Lung (tissue), 12 donors: ENCODE measurements around the gene ASIC1. TPM values are rescaled to one million over a fixed set of nuclear protein-coding genes. Genes with fewer than 3 reads are reported as not detected.

Source experiments
- ATAC-seq: fragments of 200-7000 bp; cut with Tn5 transposase; one replicate; pipeline ENCODE4 v1.9.1; 2020; ENCODE audit warnings: moderate number of reproducible peaks; ENCODE audit not compliant: insufficient read depth, low FRiP score
- DNase-seq, 3 donors: peaks; one replicate each; pipeline ENCODE4 v3.0.0-alpha.2; 2013 to 2017
- H3K27ac ChIP-seq, 2 donors: one replicate each; pipeline ENCODE4 v1.5.1; 2013; ENCODE audit warnings: mild to moderate bottlenecking in 2 of 2, moderate library complexity in 2 of 2, control low read depth in 1 of 2, inconsistent platforms in 1 of 2, low read depth in 1 of 2, low read length in 1 of 2
- H3K27me3 ChIP-seq, 3 donors: one replicate each; pipeline ENCODE4 v1.5.1; 2013; ENCODE audit warnings: low read length in 2 of 3; ENCODE audit not compliant: control insufficient read depth in 3 of 3, insufficient read depth in 3 of 3
- H3K36me3 ChIP-seq, 4 donors: one replicate each; pipeline ENCODE4 v1.5.1; 2013; ENCODE audit warnings: low read length in 4 of 4, mild to moderate bottlenecking in 1 of 4, moderate library complexity in 1 of 4; ENCODE audit not compliant: control insufficient read depth in 4 of 4, insufficient read depth in 4 of 4
- H3K4me1 ChIP-seq, 5 donors: one replicate each; pipeline ENCODE4 v1.5.1; 2013; ENCODE audit warnings: low read length in 5 of 5, mild to moderate bottlenecking in 2 of 5, moderate library complexity in 1 of 5; ENCODE audit not compliant: control insufficient read depth in 5 of 5, insufficient read depth in 5 of 5
- H3K4me3 ChIP-seq: one replicate; pipeline ENCODE4 v1.5.1; 2013; ENCODE audit warnings: mild to moderate bottlenecking, control low read depth, moderate library complexity
- H3K9ac ChIP-seq, 2 donors: one replicate each; pipeline ENCODE4 v1.5.1; 2013; ENCODE audit warnings: low read length in 2 of 2, control low read depth in 1 of 2; ENCODE audit not compliant: insufficient read depth in 1 of 2
- H3K9me3 ChIP-seq, 4 donors: one replicate each; pipeline ENCODE4 v1.5.1; 2013; ENCODE audit warnings: low read length in 3 of 4, mild to moderate bottlenecking in 1 of 4, moderate library complexity in 1 of 4; ENCODE audit not compliant: control insufficient read depth in 4 of 4, insufficient read depth in 3 of 4
- CTCF ChIP-seq: IDR thresholded peaks from 2 replicates; pipeline ENCODE4 v1.5.1; 2012; ENCODE audit warnings: mild to moderate bottlenecking; ENCODE audit errors: control extremely low read depth, extremely low read depth
- WGBS, 2 donors: extraction: QIAGEN DNeasy Blood & Tissue Kit; methylation state at CpG; one replicate each; pipeline ENCODE4 v1.1.7; 2013; 5-methylcytosine and 5-hydroxymethylcytosine counted together
- polyA plus RNA-seq, 2 donors: library from polyadenylated mRNA; stranded (reverse); fragments of 200-250 nt; gene quantifications; one replicate each; pipeline ENCODE4 v1.2.1, GENCODE V29; 2013
- total RNA-seq, 2 donors: library from RNA; depleted of rRNA in 1 of 2; stranded (reverse); fragments of >200 nt in 1 of 2; gene quantifications; one replicate each; pipeline ENCODE4 v1.2.1, GENCODE V29; 2014 to 2021
- donor health status: control.
- donor health status: control.
- donor health status: Bipolar disorder and iron deficiency.
- donor health status: healthy.
- donor health status: DM: yes; HTN: yes; CAD: no.

Gene ASIC1
- total and polyA plus RNA-seq, 4 donors = 0.41 to 2.0 (median 1.3) TPM

- Histone ChIP-seq H3K9ac (no peak overlapping the region), H3K4me1 (peaks cover 0 to 7% (median 2%) of the 10 kb centered on the region in 5 donors), H3K27me3 (no peaks in the 10 kb centered on the region), H3K4me3 (no peak overlapping the region), H3K36me3 (peaks cover 15 to 42% (median 20%) of the 10 kb centered on the region in 4 donors), H3K27ac (no peak overlapping the region), H3K9me3 (no peaks in the 10 kb centered on the region)
- WGBS, 2 donors = 64 to 67% methylated on average over 2 of the region's 2 CpGs
- DNase-seq = no peak
- TF ChIP-seq CTCF = no peak
- no peak for ATAC-seq
Measured at GRCh38 chr12:50123203-50123602, 65.8 kb downstream of the ASIC1 start.

DNA sequence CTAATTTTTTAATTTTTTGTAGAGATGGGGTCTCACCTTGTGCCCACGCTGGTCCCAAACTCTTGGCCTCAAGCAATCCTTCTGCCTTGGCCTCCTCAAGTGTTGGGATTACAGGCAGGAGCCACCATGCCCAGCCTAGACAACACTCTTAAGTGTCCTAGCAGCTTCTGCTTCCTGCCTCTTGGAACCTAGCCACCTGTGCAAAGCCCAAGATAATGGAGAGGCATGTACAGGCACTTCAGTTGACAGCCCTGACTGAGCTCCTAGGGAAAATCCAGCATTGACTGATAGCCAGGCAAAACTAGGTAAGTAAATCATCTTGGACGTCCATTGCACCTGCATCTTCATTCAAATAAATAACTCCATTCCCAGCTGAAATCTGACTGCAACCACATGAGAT lies 70.2 kb downstream of the ASIC1 start:
- Histone ChIP-seq H3K36me3 (peaks cover 21 to 37% (median 28%) of the 10 kb centered on the region in 4 donors), H3K27me3 (no peaks in the 10 kb centered on the region), H3K4me1 (peaks cover 0 to 7% (median 3%) of the 10 kb centered on the region in 5 donors), H3K27ac (no peak overlapping the region), H3K4me3 (no peak overlapping the region), H3K9me3 (no peaks in the 10 kb centered on the region), H3K9ac (no peak overlapping the region)
- TF ChIP-seq CTCF = no peak
- DNase-seq (no peak), ATAC-seq (no peak)
- 77 to 92% methylated on average over 2 of the region's 2 CpGs for WGBS, 2 donors

DNA sequence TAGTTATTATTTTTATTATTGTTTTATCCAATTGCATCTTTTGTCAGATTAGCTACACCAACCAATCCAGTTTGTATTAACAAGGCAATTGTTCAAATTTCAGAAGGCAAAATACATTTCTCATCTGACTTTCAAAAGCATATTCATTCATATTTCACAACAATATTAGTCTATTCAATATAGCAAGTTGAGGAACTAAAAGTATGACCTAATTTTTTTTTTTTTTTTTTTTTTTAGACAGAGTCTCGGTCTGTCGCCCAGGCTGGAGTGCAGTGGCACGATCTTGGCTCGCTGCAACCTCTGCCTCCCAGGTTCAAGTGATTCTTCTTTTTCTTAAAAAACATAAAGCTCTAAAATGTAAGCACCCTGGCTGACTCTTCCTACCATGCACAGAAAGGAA lies 71.9 kb downstream of the ASIC1 start:
- H3K9ac ChIP-seq = no peak overlapping the region
- H3K36me3 ChIP-seq = peaks cover 20 to 50% (median 27%) of the 10 kb centered on the region in 4 donors
- no peak for ATAC-seq
- H3K27ac ChIP-seq = no peak overlapping the region
- no peaks in the 10 kb centered on the region for H3K9me3 ChIP-seq
- DNase-seq = no peak
- no peak overlapping the region for H3K4me3 ChIP-seq
- TF ChIP-seq CTCF = no peak
- H3K27me3 ChIP-seq = no peaks in the 10 kb centered on the region
- H3K4me1 ChIP-seq = peaks cover 0 to 7% (median 3%) of the 10 kb centered on the region in 5 donors
- WGBS, 2 donors = 67 to 92% methylated on average over 4 of the region's 4 CpGs

- Histone ChIP-seq H3K4me3 (no peak overlapping the region), H3K9me3 (no peaks in the 10 kb centered on the region), H3K27me3 (no peaks in the 10 kb centered on the region), H3K4me1 (peaks cover 0 to 2% (median 2%) of the 10 kb centered on the region in 5 donors), H3K36me3 (peaks cover 26 to 62% (median 28%) of the 10 kb centered on the region in 4 donors), H3K27ac (no peak overlapping the region), H3K9ac (no peak overlapping the region)
- TF ChIP-seq CTCF = peak; percentile 11
- DNase-seq = peak in 2 of 3 donors; percentile 15 to 47
- whole genome bisulfite sequencing, 2 donors = 54 to 77% methylated on average over 2 of the region's 2 CpGs
- no peak for ATAC-seq
Measured at GRCh38 chr12:50132505-50133135, 75.2 kb downstream of the ASIC1 start.
